ENCODE measurements around the gene KCNB1.
A peak's percentile ranks its signal among the peaks of the same experiment; 100 is the strongest.

The KCNB1 gene

GRCh38 chr20:49484180-49485140 lies 2.0 kb upstream of the KCNB1 start:
- Histone ChIP-seq H4K20me1 (ENCODE audit: insufficient read depth, low read length) (no peaks in the 10 kb centered on the region), H3K9me3 (ENCODE audit: insufficient read depth, low read length) (no peaks in the 10 kb centered on the region), H3K79me2 (ENCODE audit: low read length) (no peaks in the 10 kb centered on the region), H3K4me1 (ENCODE audit: low read length) (no peaks in the 10 kb centered on the region), H3K27me3 (ENCODE audit: low read depth, low read length) (peaks cover 27% of the 10 kb centered on the region), H3K36me3 (replicated peaks; ENCODE audit: low read depth, low read length) (no peaks in the 10 kb centered on the region), H2AFZ (ENCODE audit: low read depth, low read length) (no peak overlapping the region), H3K4me3 (ENCODE audit: low read length) (no peak overlapping the region), H3K4me2 (ENCODE audit: low read length) (no peak overlapping the region), H3K9ac (ENCODE audit: low read length) (no peak overlapping the region), H3K27ac (ENCODE audit: low read length) (no peak overlapping the region)
- TF ChIP-seq CTCF (IDR thresholded peaks at IDR 0.05; ENCODE audit: low read depth, low read length) (peak; percentile 17; the same call in 1 of the 2 replicates), EZH2phosphoT487 (IDR thresholded peaks at IDR 0.05; ENCODE audit: low read depth) (no peak)

- no peak overlapping the region for H3K9ac ChIP-seq (ENCODE audit: low read length)
- no peak overlapping the region for H3K4me3 ChIP-seq (ENCODE audit: low read length)
- H3K27ac ChIP-seq (ENCODE audit: low read length): no peak overlapping the region
- H3K79me2 ChIP-seq (ENCODE audit: low read length): no peaks in the 10 kb centered on the region
- H3K9me3 ChIP-seq (ENCODE audit: insufficient read depth, low read length): no peaks in the 10 kb centered on the region
- TF ChIP-seq CTCF (IDR thresholded peaks at IDR 0.05; ENCODE audit: low read depth, low read length): no peak
- no peak for TF ChIP-seq EZH2phosphoT487 (IDR thresholded peaks at IDR 0.05; ENCODE audit: low read depth)
- H2AFZ ChIP-seq (ENCODE audit: low read depth, low read length): no peak overlapping the region
- H3K27me3 ChIP-seq (ENCODE audit: low read depth, low read length): peaks cover 24% of the 10 kb centered on the region
- H3K4me2 ChIP-seq (ENCODE audit: low read length): no peak overlapping the region
- no peaks in the 10 kb centered on the region for H3K4me1 ChIP-seq (ENCODE audit: low read length)
- no peaks in the 10 kb centered on the region for H4K20me1 ChIP-seq (ENCODE audit: insufficient read depth, low read length)
- H3K36me3 ChIP-seq (replicated peaks; ENCODE audit: low read depth, low read length): no peaks in the 10 kb centered on the region
Measured at GRCh38 chr20:49483696-49484123, 1.2 kb upstream of the KCNB1 start.

GRCh38 chr20:49483018-49483695 lies 689 bp upstream of the KCNB1 start:
- Histone ChIP-seq H3K9me3 (ENCODE audit: insufficient read depth, low read length) (no peaks in the 10 kb centered on the region), H4K20me1 (ENCODE audit: insufficient read depth, low read length) (no peaks in the 10 kb centered on the region), H3K79me2 (ENCODE audit: low read length) (no peaks in the 10 kb centered on the region), H3K27me3 (ENCODE audit: low read depth, low read length) (peaks cover 28% of the 10 kb centered on the region), H3K36me3 (replicated peaks; ENCODE audit: low read depth, low read length) (no peaks in the 10 kb centered on the region), H3K4me2 (ENCODE audit: low read length) (no peak overlapping the region), H3K9ac (ENCODE audit: low read length) (no peak overlapping the region), H3K4me3 (ENCODE audit: low read length) (no peak overlapping the region), H3K4me1 (ENCODE audit: low read length) (no peaks in the 10 kb centered on the region), H2AFZ (ENCODE audit: low read depth, low read length) (no peak overlapping the region), H3K27ac (ENCODE audit: low read length) (no peak overlapping the region)
- no peak for TF ChIP-seq EZH2phosphoT487 (IDR thresholded peaks at IDR 0.05; ENCODE audit: low read depth)
- TF ChIP-seq CTCF (IDR thresholded peaks at IDR 0.05; ENCODE audit: low read depth, low read length): no peak

GRCh38 chr20:49482173-49482572 lies 295 bp downstream of the KCNB1 start:
- H3K4me2 ChIP-seq (ENCODE audit: low read length): no peak overlapping the region
- no peaks in the 10 kb centered on the region for H3K79me2 ChIP-seq (ENCODE audit: low read length)
- TF ChIP-seq EZH2phosphoT487 (IDR thresholded peaks at IDR 0.05; ENCODE audit: low read depth): no peak
- no peak for TF ChIP-seq CTCF (IDR thresholded peaks at IDR 0.05; ENCODE audit: low read depth, low read length)
- no peaks in the 10 kb centered on the region for H4K20me1 ChIP-seq (ENCODE audit: insufficient read depth, low read length)
- H3K27ac ChIP-seq (ENCODE audit: low read length): no peak overlapping the region
- no peaks in the 10 kb centered on the region for H3K36me3 ChIP-seq (replicated peaks; ENCODE audit: low read depth, low read length)
- H3K4me1 ChIP-seq (ENCODE audit: low read length): no peaks in the 10 kb centered on the region
- H2AFZ ChIP-seq (ENCODE audit: low read depth, low read length): no peak overlapping the region
- H3K9ac ChIP-seq (ENCODE audit: low read length): no peak overlapping the region
- no peaks in the 10 kb centered on the region for H3K9me3 ChIP-seq (ENCODE audit: insufficient read depth, low read length)
- no peak overlapping the region for H3K4me3 ChIP-seq (ENCODE audit: low read length)
- H3K27me3 ChIP-seq (ENCODE audit: low read depth, low read length): peaks cover 31% of the 10 kb centered on the region

Measured in OCI-LY3 (cell line).